Raji (cell line): ENCODE results near the gene CDV3.

Source experiments
- POLR2A ChIP-seq: IDR thresholded peaks from 2 replicates; pipeline ENCODE4 v1.6.1; 2011; ENCODE audit warnings: low read depth, low read length, control low read depth; ENCODE audit not compliant: insufficient read depth

CDV3 gene

DNA sequence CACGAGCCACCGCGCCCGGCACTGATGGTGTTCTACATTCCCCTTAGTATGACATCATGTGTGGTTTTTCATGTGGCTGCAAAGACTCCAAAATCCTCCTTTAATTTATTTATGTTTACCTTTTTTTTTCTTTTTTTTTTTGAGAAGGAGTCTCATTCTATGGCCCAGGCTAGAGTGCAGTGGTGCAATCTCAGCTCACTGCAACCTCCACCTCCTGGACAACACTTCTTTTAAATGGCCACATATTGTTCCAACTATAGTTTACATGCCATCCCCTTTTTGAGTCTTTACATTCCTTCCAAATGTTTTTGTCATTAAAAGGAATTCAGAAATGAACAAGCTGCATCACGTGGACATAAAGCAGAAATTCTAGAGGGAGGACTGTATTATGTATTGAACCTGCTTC, 10.3 kb upstream of the CDV3 start:
- TF ChIP-seq POLR2A, result no peak

DNA sequence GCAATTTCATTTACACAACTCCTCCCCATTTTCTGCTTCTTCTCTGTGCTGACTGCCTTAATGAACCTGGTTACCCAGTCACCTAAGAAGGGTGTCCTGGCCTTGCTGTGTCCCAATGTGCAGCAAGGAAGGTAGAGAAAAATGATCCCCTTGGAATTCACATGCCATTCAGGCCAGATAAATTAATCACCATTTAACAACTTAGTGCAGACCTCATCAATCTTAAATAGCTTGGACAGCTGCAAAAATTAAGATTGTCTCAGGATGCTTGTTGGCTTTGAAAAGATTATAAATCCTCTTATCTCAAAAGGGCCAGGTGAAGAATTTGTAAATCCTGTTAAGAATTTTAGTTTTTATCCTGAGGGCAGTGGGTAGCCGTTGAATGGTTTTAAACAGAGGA, 9.7 kb upstream of the CDV3 start:
- TF ChIP-seq POLR2A, result no peak

- TF ChIP-seq POLR2A, result no peak
Measured at GRCh38 chr3:133568294-133569014, 5.0 kb upstream of the CDV3 start.

DNA sequence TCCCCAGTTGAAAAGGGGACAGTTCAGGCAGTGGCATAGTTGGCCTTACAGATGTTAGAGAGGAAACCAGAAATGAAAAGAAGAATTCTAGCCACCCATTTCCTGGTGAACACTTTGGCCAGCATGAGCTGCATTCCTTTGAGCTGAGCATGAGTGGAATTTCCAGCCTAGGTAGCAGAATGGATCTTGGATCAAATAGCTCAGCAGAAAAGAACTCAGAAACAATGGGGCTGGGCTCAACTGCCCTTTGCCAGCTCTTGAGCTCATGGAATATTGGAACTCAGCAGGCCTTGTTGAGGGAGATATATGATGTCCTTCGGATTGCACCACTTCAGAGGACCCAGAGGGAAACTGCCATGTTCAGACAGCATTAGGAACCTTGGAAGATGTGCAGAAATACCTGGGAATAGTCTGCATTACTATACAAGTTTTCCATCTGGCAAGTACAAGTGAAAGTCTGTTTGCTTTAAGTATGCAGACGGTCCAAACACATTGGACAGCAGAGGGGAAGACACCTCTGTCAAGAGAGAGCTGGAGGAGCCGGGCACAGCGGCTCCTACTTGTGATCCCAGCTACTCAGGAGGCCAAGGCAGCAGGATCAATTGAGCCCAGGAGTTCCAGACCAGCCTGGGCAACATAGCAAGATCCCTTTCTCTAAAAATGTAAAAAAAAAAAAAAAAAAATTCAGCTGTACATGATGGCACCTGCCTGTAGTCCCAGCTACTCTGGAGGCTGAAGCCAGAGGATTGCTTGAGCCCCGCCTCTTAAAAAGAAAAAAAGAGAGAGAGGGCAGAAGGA, 3.1 kb upstream of the CDV3 start:
- no peak for TF ChIP-seq POLR2A

GRCh38 chr3:133570937-133571320, 2.6 kb upstream of the CDV3 start:
- no peak for TF ChIP-seq POLR2A

GRCh38 chr3:133572158-133573053, 1.1 kb upstream of the CDV3 start:
- TF ChIP-seq POLR2A, result no peak

- TF ChIP-seq POLR2A, result peak; percentile 85
Measured at GRCh38 chr3:133573054-133573628, 345 bp upstream of the CDV3 start.

DNA sequence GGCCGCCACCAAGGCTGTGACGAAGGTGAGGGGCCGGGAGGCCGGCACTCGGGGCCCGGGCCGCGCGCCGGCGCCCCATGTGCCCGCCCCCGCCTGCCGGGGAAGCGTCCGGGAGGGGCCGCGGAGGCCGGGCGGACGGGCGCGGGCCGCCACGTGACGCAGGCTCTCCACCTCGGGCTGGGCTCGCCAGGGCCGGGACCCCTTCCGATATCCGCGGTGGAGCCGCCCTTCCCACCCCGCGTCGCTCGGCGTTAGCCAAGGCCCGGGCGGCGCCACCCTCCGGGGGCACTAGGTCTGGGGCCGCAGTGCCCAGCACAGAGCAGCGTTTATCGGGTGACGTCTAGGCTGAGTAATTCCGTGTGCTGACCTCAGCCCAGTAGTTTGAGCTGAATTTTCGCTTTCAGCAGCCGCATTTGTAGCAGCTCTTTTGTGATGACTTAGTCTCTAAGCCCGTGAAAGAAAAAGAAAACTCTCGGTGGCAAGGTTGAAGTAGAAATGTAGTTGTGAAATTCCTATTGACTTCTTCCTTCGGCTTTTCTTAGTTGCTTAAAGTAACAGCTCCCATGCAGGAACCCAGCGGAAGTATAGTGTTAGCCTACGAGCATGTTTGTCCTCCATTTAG, 885 bp downstream of the CDV3 start:
- no peak for TF ChIP-seq POLR2A

DNA sequence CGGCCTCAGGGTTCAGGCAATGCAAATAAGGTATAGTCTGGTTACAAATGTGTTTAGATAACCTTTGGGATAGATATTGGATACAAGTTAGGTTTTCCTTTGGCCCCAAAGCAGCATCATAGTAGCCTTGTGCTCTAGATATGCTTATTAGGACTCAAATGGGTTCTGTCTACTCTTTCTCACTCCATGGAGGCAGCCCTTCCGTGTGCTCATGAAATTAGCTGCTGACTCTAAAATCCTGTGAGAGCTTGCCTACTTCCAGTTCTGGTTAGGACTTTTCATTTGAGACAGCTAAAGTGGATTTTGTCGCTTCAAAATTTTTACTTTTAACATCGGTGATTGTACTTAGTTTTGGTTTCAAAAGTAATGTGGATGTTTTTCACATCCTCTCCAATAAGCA, 1.6 kb downstream of the CDV3 start:
- no peak; the same call in 1 of the 2 replicates for TF ChIP-seq POLR2A

- no peak for TF ChIP-seq POLR2A
Measured at GRCh38 chr3:133576169-133576568, 2.7 kb downstream of the CDV3 start.

GRCh38 chr3:133578548-133579191, 5.2 kb downstream of the CDV3 start:
- TF ChIP-seq POLR2A, result no peak

GRCh38 chr3:133583396-133583795, 9.9 kb downstream of the CDV3 start:
- no peak for TF ChIP-seq POLR2A

DNA sequence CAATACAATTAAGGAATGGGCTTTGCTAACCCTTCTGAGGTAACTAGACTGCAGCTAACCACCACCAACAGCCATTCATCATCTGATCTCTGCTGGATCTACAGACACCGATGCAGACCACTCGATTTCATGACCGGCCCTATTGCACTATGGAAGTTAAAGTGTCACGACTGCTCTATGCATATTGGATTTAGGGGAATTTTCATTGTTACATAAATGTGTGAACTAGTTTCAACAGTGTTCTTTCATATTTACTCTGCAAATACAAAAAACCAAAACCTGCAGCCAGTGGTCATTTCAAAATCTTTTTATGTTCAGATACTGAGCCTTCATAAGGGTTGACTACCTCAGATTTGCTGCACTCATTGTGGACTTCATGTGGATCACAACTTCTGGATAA, 14.5 kb downstream of the CDV3 start:
- TF ChIP-seq POLR2A, result no peak

DNA sequence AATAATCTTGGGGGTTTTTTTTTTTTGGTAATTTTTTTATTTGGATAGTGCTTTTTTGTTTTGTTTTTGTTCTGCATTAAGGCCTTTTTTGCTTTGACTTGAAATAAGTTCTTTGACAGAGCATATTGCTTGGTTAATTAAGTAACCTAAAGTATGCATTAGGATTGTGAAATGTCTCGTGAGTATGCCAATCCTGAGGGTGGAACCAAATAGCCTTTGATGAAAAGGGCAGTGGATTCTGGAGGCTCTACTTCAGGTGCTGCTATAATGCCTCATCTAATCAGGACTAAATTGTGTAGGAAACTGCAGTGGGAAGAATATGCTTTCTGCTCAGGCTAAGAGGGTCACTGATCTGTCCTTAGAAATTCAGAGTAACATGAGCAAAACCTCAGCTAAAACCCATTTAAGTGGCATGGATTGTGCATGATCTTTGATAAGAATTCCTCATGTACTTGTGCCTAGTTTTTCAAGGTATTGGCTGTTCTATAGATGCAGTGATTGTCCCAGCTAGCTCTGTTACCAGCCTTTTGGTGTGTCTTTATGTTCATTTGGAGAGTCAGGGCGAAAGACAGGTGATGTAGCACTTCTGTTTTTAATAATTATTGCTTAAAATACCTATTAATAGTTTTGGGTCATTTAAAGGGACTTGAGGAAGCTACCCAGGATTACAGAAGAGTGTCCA, 15.4 kb downstream of the CDV3 start:
- TF ChIP-seq POLR2A, result no peak
